Stimulated activated CD8-positive, alpha-beta memory T cell treated with anti-CD3 and anti-CD28 coated beads, Interleukin-7, amount 100 ng/mL, for 24 hours (primary cell): ENCODE results near the gene TOB1.
"Not testable (repeated sequence)": the region's sequence is repeated elsewhere in the genome, so short reads cannot be mapped to it uniquely, and the experiment has no call there.

Source experiments
- DNase-seq: peaks from one replicate; pipeline ENCODE4 v3.0.0-alpha.2; 2020; ENCODE audit warnings: low read depth

TOB1 gene

DNA sequence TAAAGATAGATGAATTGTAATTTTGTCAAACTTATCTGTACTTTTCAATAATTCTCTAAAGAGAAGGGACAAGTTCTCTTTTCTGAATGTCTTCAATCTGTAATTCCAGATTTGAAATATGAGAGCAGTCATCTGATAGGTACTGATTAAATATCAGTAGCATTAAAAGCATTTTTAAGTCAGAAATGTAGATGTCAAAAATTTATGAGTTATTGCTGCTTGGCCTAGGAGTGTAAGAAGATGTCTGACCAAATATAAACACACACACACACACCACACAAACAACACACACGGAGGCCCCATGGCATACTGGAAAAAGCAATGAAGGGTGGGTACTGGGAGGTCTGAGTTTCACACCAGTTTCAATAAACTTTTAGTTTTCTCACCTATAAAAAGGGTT lies 2.4 kb upstream of the TOB1 start:
- no peak for DNase-seq

DNA sequence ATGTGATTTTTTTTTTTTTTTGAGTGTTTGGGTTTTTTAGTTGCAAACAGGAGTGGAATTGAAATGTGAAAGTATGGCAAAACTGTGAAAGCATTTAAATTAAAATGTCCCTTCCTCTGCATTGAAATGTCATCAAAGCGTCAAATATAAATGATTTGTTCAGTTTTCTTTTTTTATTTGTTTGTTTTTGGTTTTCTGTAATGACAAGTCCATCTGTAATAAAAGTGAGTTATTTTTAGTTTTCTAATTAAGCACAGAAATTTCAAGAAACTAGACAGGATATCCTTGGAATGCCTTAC lies 1.9 kb upstream of the TOB1 start:
- no peak for DNase-seq

DNA sequence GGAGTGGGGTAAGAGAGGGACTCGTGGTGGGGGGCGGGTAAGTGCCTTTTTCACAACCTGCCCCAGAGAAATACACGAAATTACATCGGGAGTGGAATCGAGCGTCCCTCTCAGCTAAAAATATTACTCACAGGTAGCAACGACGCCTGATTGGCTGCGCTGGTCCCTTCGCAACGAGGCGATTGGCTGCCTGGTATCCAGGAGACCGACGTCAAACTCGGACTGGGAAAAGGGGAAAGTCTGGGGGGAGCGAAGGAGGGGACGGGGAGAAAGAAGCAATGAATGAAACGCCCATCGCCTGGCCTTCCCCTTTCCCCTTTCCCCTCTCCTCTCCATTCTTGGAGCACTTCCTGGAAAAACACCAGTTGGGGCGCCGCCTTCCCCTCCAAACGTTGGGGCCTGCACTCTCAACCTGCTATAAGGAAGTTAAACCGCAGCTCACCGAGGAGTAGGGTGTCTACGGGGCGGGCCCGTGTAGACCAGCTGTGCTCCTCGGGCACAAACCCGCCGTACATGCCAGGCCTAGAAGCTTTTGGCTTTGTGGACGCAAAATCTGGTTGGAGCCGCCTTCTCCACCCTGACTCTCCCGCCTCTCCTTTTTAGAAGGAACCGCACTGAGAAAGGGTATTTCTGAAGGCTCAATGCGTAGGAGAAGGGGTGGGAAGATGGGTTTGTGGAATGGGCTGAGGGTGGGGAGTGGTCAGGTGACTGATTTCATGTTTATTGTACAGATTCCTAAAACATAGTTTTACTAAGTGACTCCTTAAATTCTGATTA lies 1.4 kb upstream of the TOB1 start:
- peak; percentile 61 for DNase-seq

DNA sequence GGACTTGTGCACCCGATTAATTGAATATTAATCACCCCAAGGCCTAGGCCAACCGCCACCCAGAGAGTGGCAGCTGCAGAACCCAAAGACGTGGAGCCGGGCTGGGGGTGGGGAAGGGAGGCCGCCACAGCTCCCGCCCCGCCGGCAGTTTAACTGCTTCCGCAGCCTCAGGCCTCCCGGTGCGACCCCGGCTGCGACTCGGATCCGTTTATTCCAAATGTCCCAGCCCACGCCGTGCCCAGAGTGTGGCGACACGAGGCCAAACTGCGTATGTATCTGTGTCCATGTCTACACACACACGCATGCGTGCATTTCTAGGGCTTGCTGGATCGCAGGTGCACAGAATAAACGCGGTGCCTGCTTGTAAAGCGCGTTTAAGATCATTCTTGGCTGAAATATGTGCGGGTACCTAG lies 802 bp upstream of the TOB1 start:
- DNase-seq: no peak

DNA sequence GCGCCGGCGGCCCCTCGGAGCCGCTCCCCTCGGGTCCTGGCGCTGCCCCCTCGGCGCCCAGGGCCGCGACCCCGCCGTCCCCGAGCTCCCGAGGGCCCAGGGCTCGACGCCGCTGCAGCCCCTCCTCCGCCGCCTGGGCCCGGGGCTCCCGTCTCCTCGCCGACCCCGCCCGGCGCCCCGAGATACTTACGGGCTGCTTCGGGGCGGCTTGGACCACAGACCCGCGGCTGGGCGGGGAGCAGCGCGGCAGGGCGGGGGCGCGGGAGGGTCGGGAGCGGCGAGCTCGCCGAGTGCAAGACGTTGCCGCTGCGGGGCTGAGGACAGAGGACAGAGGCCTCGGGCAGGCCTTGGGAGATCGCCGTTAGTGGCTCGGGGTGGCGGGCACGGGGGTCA lies 290 bp downstream of the TOB1 start:
- no peak for DNase-seq

DNA sequence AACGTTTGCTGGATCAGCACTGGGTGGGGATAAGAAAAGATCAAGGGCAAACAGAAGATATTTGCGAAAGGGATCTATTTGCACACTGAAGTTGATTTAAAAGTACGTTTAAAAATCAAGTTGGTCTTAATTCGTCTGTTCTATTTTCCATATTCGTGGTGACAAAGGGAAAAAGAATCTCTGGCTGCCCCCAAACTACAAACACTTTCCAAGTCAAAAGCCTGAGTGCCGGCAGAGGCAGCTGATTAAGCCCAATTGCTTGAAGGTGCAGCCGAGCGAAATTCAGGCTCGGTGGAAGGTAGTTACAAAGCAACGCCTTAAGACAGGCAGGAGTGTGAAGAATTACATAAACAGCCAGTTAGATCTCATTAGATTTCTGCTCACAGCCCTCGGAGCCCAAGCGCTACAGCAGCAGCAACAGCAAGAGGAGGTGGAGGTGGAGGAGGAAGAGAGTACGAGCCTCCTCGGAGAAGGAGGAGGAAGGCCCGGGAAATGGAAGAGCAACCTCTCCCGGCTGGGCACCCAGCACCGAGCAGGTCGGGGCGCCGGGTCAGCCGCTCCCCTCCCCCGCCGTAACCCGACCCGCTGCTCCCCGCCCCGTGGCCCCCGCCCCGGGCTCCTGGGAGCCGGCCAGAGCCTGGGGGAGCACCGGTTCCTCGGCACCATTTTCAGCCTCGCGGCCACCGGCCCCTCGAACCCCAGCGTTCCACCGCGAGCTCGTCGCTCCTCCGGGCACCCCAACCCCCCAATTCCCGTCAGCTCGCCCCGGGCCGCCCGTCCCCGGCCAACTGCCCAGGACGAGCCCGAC lies 890 bp downstream of the TOB1 start:
- DNase-seq: no peak

DNA sequence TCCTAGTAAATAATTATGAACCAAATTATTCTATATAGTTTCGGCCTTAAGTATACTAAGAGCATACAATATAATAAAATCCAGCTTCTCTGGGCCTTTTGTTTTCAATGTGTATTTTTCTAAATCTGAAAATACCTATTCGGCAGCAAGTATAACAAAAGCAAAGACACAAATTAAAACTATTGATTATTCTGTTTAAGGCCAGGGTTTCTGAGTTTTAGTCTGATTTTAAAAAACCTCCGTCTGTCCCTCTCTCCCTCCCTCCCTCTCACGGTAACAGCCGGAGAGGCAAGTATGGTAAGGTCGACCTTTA lies 1.5 kb downstream of the TOB1 start:
- DNase-seq: no peak

DNA sequence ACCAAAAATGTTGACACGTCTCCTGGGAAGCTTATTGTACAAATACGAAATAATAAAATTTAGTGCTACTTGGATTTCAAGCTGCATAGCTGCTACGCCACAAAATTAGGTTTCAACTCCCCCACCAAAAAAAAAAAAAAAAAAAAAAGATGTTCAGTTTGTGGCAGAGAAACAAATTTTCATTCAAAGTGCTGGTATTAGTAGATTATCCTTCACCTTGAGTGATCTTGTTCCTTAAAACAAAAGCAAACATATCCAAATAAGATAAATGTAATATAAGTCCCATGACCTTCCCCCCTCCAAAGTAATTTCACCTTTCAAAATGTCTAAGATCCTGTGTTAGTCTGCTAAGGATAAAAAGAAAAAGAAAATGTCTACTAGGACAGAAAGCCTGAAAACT lies 2.2 kb downstream of the TOB1 start:
- DNase-seq: no peak

DNA sequence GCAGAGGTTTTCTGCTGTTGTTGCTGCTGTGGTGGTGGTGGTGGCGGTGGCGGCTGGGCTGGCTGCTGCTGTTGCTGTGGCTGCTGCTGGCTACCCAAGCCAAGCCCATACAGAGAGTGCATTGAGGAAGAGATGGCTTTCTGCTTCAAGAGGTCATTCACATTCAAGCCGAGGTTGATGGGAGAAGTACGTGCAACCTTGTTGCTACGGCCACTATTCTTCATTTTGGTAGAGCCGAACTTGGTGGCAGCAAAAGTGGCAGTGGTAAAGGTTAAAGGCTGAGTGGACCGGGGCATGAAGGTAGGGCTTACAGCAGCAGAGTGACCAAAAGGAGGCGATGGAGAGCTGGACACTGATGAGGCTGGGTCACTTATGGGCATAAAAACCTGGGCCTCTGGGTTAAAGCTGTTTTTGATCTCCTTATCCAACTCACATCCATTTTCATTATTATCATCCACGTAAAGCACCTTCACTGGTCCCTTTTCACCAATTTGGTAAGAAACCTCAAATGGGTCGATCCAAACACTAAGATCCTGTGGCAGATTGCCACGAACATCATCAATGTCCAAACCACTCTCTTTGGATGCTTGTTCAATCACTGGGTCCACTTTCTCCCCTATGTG lies 2.8 kb downstream of the TOB1 start:
- DNase-seq: no peak

DNA sequence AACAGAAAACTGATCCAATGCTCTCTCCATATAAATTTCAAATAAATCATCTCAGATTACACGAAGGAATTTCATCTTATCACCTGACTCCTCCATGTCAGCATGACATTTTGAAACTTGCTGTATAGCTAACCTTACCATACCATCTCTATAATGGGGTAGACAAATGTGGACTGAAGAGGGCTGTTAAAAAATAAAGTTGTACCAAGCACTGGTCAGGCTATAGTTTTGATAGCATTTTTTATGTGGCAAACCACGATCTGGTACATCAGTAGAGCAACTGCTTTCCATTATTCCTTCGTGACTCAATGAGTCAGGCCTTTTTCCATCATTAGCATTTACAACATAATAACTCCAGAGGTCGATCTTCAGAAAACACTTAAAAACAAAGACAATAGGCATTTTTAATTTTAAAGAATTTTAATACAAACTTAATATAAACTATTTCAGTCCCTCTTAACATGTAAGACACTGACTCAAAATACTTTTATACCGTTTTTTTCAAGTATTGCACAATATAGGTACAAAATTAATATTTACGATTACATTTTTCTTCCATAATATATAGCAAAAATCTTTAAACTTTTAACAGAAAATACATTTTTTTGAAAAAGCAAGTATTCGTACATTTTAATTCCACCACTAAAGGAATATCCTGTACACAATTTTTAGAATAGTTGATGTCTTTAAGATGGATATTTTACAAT lies 4.2 kb downstream of the TOB1 start:
- DNase-seq: no peak

DNA sequence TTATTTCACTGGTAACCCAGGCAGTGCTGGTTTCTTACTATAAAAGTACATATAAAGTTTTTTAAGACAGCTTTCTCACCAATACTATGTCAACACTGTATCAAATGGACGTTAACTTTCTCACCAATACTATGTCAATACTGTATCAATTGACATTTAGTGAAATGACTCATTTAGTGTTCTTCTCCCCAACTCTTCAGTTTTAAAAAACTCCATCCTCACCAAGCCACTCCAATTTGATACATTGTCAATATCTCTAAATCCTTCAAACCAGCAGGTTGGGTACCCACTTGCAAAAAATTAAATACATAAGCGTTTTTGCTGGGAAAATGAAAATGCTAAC lies 4.8 kb downstream of the TOB1 start:
- DNase-seq: no peak

DNA sequence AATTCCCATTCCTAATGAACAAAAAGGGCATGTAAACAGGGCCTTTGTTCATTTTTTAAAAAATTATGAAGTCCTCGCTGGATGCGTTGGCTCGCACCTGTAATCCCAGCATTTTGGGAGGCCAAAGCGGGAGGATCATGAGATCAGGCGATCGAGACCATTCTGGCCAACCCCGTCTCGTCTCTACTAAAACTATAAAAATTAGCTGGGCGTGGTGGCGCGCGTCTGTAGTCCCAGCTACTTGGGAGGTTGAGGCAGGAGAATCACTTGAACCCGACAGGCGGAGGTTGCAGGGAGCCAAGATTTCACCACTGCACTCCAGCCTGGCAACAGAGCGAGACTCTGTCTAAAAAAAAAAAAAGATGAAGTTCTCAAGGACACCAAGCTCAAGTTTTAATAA lies 6.4 kb downstream of the TOB1 start:
- not testable (repeated sequence) for DNase-seq

DNA sequence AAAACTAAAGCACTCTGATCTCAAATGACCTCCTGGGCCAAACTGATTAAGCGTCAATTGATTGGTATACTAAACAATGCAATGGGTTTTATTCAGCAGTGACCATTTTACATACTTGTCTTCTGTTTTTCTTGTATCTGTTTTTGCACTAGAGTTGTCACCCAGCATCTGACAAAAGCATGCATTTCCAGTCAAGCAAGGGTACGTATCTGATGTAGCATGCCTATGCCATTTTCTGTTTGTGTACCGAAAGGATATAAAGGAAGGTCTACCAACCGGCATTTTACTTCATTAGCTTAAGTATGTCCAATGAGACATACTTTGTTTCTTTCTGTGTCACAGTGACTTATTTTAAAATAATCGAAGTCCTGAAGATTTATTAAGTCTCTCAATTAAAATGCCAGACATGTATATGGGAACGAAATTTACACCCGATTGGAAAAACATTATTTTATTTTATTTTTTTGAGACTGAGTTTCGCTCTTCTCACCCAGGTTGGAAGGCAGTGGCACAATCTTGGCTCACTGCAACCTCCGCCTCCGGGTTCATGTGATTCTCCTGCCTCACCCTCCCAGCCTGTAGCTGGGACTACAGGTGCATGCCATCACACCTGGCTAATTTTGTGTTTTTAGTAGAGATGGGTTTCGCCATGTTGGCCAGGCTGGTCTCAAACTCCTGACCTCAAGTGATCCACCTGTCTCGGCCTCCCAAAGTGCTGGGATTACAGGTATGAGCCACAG lies 7.5 kb downstream of the TOB1 start:
- DNase-seq: no peak

DNA sequence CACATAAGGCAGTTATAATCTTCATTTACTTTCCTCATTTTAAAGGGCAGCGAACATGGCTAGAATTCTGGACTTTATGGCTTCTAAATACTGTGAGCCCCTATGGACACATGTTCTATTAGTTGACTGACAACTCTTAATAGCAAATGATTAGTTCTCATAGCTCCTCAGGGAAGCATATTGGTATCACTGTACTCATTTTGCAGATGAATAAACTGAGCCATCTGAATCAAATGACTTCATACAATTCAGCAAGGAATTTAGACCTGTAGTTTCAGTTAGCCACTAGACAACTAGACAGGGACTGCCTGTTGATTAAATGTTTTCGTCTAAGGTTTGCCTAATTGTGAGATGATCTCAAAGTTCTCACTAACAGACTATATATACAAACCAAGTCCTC lies 9.7 kb downstream of the TOB1 start:
- DNase-seq: no peak

DNA sequence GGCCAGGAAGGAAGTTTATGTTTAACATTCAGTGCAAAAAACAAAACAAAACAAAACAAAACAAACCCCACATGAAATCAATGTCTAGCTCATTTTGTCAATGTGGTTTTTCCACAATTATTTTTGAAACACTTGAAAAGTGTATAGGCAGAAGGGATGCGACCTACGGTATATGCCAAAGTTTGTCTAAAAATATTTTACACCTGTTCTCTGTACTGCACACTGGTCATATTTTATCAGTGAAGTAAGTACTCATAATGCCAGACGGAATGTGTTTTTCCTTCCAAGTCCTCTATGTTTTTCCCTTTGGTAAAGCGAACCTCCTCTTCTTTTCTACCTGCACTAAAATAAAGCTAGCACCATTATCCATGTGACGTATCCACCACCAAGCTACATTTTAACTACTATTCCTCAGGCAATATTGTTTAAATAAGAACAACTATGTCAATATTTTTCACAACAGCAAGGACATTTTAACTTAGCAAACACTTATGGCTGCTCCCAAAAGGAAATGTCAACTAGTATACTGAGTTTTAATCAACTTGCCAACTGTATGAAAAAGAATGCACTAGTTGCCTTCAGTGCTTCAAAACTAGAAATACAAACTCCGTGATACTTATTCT lies 10.3 kb downstream of the TOB1 start:
- DNase-seq: no peak

DNA sequence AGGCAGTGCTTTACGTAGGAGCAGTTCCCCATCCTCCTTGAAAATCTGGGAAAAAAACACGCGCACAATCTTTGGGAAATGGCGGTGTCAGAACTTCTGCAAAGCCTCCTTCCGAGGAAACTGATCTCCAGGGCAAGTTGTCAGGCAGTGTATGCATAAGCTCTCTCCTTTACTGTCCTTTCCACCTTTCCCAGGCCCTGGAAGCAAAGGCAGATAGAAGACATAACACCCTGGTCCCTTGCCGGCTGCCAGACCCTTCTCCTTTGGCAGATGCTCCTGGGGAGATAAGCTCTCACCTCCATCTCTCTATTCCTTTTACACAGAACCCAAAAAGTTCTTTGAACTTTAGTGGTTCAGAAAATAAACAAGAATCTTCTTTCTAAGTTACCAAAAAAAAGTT lies 12.4 kb downstream of the TOB1 start:
- no peak for DNase-seq

DNA sequence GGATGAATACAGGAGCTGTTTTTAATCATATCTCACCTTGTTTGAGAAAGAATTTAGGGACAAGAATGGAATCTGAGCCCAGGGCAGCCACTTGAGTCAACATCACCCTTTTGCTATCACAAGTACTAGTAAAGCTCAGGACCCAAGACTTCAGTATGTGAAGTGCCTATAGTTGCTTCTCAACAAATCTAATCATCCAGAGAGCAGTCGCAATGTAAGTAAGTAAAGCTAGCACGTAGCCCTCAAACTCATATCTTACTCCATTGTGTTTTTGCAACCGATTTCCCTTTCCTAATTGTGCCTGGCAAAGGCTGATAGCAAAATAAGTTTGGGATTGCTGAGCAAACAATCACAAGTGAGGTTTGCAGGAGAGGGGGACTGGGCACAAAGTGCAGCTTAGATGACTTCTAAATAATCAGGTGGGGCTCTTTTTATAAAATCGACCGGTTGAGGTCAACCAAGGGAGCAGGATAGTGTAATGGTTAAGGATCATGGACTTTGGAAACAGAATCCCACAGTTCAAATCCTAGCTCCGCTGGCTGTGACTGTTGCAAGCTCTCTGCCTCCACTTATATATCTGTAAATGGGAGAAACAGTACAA lies 13.0 kb downstream of the TOB1 start:
- DNase-seq: no peak

DNA sequence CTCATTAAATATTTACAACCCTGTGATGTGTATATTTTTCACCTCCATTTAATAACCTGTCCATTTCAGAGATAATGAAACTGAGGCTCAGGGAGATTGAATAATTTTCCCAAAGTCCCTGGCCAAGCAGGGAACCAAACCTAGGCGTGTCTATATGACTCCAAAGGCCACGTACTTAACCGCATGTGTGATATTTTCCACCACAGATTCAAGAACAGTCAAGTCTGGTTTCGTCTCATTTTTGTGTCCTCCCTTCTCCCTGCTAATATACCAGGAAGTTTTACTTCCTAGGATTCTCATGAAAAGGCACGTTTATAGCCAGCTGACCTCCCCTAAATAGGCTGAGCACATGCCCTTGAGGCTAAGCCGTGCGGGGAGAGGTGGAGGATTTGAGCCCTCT lies 15.5 kb downstream of the TOB1 start:
- DNase-seq: no peak

DNA sequence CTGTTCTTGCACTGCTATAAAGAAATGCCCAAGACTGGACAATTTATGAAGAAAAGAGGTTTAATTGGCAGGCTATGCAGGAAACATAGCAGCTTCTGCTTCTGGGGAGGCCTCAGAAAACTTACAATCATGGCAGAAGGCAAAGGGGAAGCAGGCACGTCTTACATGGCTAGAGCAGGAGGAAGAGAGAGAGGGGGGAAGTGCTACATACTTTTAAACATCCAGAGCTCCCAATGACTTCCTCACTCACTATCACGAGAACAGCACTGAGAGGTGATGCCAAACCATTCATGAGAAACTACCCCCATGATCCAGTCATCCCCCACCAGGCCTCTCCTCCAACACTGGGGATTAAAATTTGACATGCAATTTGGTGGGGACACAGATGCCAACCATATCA lies 17.4 kb downstream of the TOB1 start:
- DNase-seq: no peak

DNA sequence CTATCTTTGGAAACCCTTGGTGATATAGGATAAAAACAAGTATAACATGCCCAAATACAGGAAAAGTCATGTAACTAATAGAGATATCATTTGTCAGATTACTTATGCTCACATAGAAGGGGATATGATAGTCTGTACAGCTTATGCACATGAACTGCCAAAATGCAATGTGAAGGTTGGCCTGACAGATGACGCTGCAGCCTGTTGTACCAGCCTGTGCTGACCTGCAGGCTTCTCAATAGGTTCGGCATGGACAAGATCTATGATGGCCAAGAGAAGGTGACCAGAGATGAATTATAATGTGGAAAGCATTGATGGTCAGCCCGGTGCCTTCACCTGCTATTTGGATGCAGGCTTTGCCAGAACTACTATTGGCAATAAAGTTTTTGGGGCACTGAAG lies 18.1 kb downstream of the TOB1 start:
- DNase-seq: no peak

DNA sequence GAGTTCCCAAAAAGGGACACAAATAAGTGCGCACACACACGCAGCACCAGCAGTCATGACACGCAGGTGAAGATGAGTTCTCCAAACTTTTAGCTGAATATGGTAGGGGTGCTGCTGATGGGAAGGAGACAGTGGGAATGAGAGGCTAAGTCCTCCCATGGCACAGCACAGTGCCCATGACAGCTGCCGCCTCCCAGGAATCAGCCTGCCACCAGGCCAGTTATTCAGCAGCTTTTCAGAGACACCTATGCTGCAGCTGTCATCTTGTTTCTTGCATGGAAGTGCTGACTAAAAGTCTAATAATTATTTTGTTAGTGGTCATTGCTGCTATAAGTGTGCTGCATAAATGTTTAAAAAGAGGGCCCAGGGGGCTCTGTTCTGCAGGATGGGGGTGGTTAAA lies 18.6 kb downstream of the TOB1 start:
- DNase-seq: no peak
